ENCODE data around the gene BTD.

The BTD gene

GRCh38 chr3:15651396-15651795 is 49.9 kb downstream of the BTD start:
- H3K9me3 ChIP-seq: peaks cover 3% of the 10 kb centered on the region
- H3K27me3 ChIP-seq (ENCODE audit: low read depth): no peaks in the 10 kb centered on the region
- H3K36me3 ChIP-seq (replicated peaks): no peaks in the 10 kb centered on the region
- in situ Hi-C loops (cut with MboI; ENCODE audit: low sequenced_read_pairs): no loop called here
- no peak overlapping the region for H3K4me3 ChIP-seq
- H3K4me1 ChIP-seq: no peaks in the 10 kb centered on the region
- no peak for DNase-seq (ENCODE audit: low spot score in 2 of 2)

- peaks cover 3% of the 10 kb centered on the region for H3K9me3 ChIP-seq
- in situ Hi-C loops (cut with MboI; ENCODE audit: low sequenced_read_pairs): no loop called here
- no peaks in the 10 kb centered on the region for H3K4me1 ChIP-seq
- no peak for DNase-seq (ENCODE audit: low spot score in 2 of 2)
- no peak overlapping the region for H3K4me3 ChIP-seq
- no peaks in the 10 kb centered on the region for H3K27me3 ChIP-seq (ENCODE audit: low read depth)
- no peaks in the 10 kb centered on the region for H3K36me3 ChIP-seq (replicated peaks)
These were observed 51.8 kb downstream of the BTD start for GRCh38 chr3:15653321-15653720.

- DNase-seq (ENCODE audit: low spot score in 2 of 2): no peak
- Histone ChIP-seq H3K4me3 (no peak overlapping the region), H3K9me3 (peaks cover 3% of the 10 kb centered on the region), H3K4me1 (no peaks in the 10 kb centered on the region), H3K27me3 (ENCODE audit: low read depth) (no peaks in the 10 kb centered on the region), H3K36me3 (replicated peaks) (no peaks in the 10 kb centered on the region)
- in situ Hi-C loops (cut with MboI; ENCODE audit: low sequenced_read_pairs): no loop called here
These were observed 52.6 kb downstream of the BTD start for GRCh38 chr3:15654127-15654526.

- no peak for DNase-seq (ENCODE audit: low spot score in 2 of 2)
- H3K9me3 ChIP-seq: peaks cover 3% of the 10 kb centered on the region
- in situ Hi-C loops (cut with MboI; ENCODE audit: low sequenced_read_pairs): no loop called here
These were observed 53.3 kb downstream of the BTD start for GRCh38 chr3:15654891-15655290.

GRCh38 chr3:15656342-15656741 is 54.8 kb downstream of the BTD start:
- Histone ChIP-seq H3K4me1 (no peaks in the 10 kb centered on the region), H3K9me3 (peaks cover 3% of the 10 kb centered on the region), H3K4me3 (no peak overlapping the region), H3K36me3 (replicated peaks) (no peaks in the 10 kb centered on the region), H3K27me3 (ENCODE audit: low read depth) (no peaks in the 10 kb centered on the region)
- DNase-seq (ENCODE audit: low spot score in 2 of 2): no peak
- in situ Hi-C loops (cut with MboI; ENCODE audit: low sequenced_read_pairs): no loop called here

More at GRCh38 chr3:15654891-15655290, 53.3 kb downstream of the BTD start:
- no peak overlapping the region for H3K4me3 ChIP-seq
- H3K36me3 ChIP-seq (replicated peaks): no peaks in the 10 kb centered on the region
- H3K27me3 ChIP-seq (ENCODE audit: low read depth): no peaks in the 10 kb centered on the region
- H3K4me1 ChIP-seq: no peaks in the 10 kb centered on the region

GRCh38 chr3:15657016-15657415 is 55.5 kb downstream of the BTD start:
- DNase-seq (ENCODE audit: low spot score in 2 of 2): no peak
- no peaks in the 10 kb centered on the region for H3K27me3 ChIP-seq (ENCODE audit: low read depth)
- in situ Hi-C loops (cut with MboI; ENCODE audit: low sequenced_read_pairs): no loop called here
- no peaks in the 10 kb centered on the region for H3K36me3 ChIP-seq (replicated peaks)
- no peak overlapping the region for H3K4me3 ChIP-seq
- H3K4me1 ChIP-seq: no peaks in the 10 kb centered on the region
- H3K9me3 ChIP-seq: peaks cover 3% of the 10 kb centered on the region

GRCh38 chr3:15659254-15659975 is 57.9 kb downstream of the BTD start:
- in situ Hi-C loops (cut with MboI; ENCODE audit: low sequenced_read_pairs): no loop called here
- Histone ChIP-seq H3K27me3 (ENCODE audit: low read depth) (no peaks in the 10 kb centered on the region), H3K4me1 (no peaks in the 10 kb centered on the region), H3K9me3 (peaks cover 3% of the 10 kb centered on the region), H3K36me3 (replicated peaks) (no peaks in the 10 kb centered on the region), H3K4me3 (no peak overlapping the region)
- DNase-seq (ENCODE audit: low spot score in 2 of 2): no peak

GRCh38 chr3:15660055-15660935 is 58.8 kb downstream of the BTD start:
- peaks cover 3% of the 10 kb centered on the region for H3K9me3 ChIP-seq
- no peak for DNase-seq (ENCODE audit: low spot score in 2 of 2)

GRCh38 chr3:15664144-15664543 is 62.6 kb downstream of the BTD start:
- Histone ChIP-seq H3K9me3 (no peaks in the 10 kb centered on the region), H3K4me3 (no peak overlapping the region), H3K36me3 (replicated peaks) (peaks cover 4% of the 10 kb centered on the region; the same call in 1 of the 2 replicates), H3K4me1 (no peaks in the 10 kb centered on the region), H3K27me3 (ENCODE audit: low read depth) (no peaks in the 10 kb centered on the region)
- DNase-seq (ENCODE audit: low spot score in 2 of 2): no peak
- in situ Hi-C loops (cut with MboI; ENCODE audit: low sequenced_read_pairs): no loop called here

More at GRCh38 chr3:15660055-15660935, 58.8 kb downstream of the BTD start:
- Histone ChIP-seq H3K4me3 (no peak overlapping the region), H3K36me3 (replicated peaks) (no peaks in the 10 kb centered on the region), H3K27me3 (ENCODE audit: low read depth) (no peaks in the 10 kb centered on the region), H3K4me1 (no peaks in the 10 kb centered on the region)
- in situ Hi-C loops (cut with MboI; ENCODE audit: low sequenced_read_pairs): no loop called here

- Histone ChIP-seq H3K4me3 (no peak overlapping the region), H3K4me1 (no peaks in the 10 kb centered on the region), H3K9me3 (no peaks in the 10 kb centered on the region), H3K27me3 (ENCODE audit: low read depth) (no peaks in the 10 kb centered on the region), H3K36me3 (replicated peaks) (peaks cover 4% of the 10 kb centered on the region; the same call in 1 of the 2 replicates)
- in situ Hi-C loops (cut with MboI; ENCODE audit: low sequenced_read_pairs): no loop called here
- DNase-seq (ENCODE audit: low spot score in 2 of 2): no peak
These were observed 64.1 kb downstream of the BTD start for GRCh38 chr3:15665510-15666150.

- no peaks in the 10 kb centered on the region for H3K9me3 ChIP-seq
- DNase-seq (ENCODE audit: low spot score in 2 of 2): no peak
- H3K4me3 ChIP-seq: no peak overlapping the region
- no peaks in the 10 kb centered on the region for H3K4me1 ChIP-seq
- in situ Hi-C loops (cut with MboI; ENCODE audit: low sequenced_read_pairs): no loop called here
- H3K36me3 ChIP-seq (replicated peaks): peaks cover 4% of the 10 kb centered on the region; the same call in 1 of the 2 replicates
- no peaks in the 10 kb centered on the region for H3K27me3 ChIP-seq (ENCODE audit: low read depth)
These were observed 64.7 kb downstream of the BTD start for GRCh38 chr3:15666277-15666676.

GRCh38 chr3:15667484-15667883 is 65.9 kb downstream of the BTD start:
- Histone ChIP-seq H3K4me3 (no peak overlapping the region), H3K4me1 (no peaks in the 10 kb centered on the region), H3K27me3 (ENCODE audit: low read depth) (no peaks in the 10 kb centered on the region), H3K9me3 (no peaks in the 10 kb centered on the region), H3K36me3 (replicated peaks) (peaks cover 4% of the 10 kb centered on the region; the same call in 1 of the 2 replicates)
- DNase-seq (ENCODE audit: low spot score in 2 of 2): no peak
- in situ Hi-C loops (cut with MboI; ENCODE audit: low sequenced_read_pairs): no loop called here

GRCh38 chr3:15673536-15673935 is 72.0 kb downstream of the BTD start:
- DNase-seq (ENCODE audit: low spot score in 2 of 2): peak in 1 of 2 experiments; percentile 36
- Histone ChIP-seq H3K9me3 (no peaks in the 10 kb centered on the region), H3K36me3 (replicated peaks) (peaks cover 10% of the 10 kb centered on the region), H3K4me1 (peaks cover 4% of the 10 kb centered on the region; the same call in 1 of the 2 replicates), H3K27me3 (ENCODE audit: low read depth) (no peaks in the 10 kb centered on the region), H3K4me3 (no peak overlapping the region)
- in situ Hi-C loops (cut with MboI; ENCODE audit: low sequenced_read_pairs): no loop called here

- Histone ChIP-seq H3K4me1 (peaks cover 4% of the 10 kb centered on the region; the same call in 1 of the 2 replicates), H3K36me3 (replicated peaks) (peaks cover 10% of the 10 kb centered on the region), H3K4me3 (no peak overlapping the region), H3K27me3 (ENCODE audit: low read depth) (no peaks in the 10 kb centered on the region), H3K9me3 (no peaks in the 10 kb centered on the region)
- no peak for DNase-seq (ENCODE audit: low spot score in 2 of 2)
- in situ Hi-C loops (cut with MboI; ENCODE audit: low sequenced_read_pairs): no loop called here
These were observed 74.7 kb downstream of the BTD start for GRCh38 chr3:15676259-15676658.
